AG09319 (cell line): ENCODE measurements around the gene TIMM44.
A peak's percentile ranks its signal among the peaks of the same experiment; 100 is the strongest.

ENCODE experiments used
- DNase-seq: peaks from one replicate; pipeline ENCODE4 v3.0.0-alpha.2; 2010; ENCODE audit warnings: low read depth; ENCODE audit errors: extremely low read depth
- TF ChIP-seq, protein P1 (sequence below): IDR thresholded peaks from 2 replicates; pipeline ENCODE4 v1.5.1; 2011; ENCODE audit warnings: low read depth, mild to moderate bottlenecking, inconsistent platforms, low read length, moderate library complexity

TIMM44 gene

GRCh38 chr19:7926727-7927604, 16.5 kb downstream of the TIMM44 start:
- TF ChIP-seq, protein P1, sequence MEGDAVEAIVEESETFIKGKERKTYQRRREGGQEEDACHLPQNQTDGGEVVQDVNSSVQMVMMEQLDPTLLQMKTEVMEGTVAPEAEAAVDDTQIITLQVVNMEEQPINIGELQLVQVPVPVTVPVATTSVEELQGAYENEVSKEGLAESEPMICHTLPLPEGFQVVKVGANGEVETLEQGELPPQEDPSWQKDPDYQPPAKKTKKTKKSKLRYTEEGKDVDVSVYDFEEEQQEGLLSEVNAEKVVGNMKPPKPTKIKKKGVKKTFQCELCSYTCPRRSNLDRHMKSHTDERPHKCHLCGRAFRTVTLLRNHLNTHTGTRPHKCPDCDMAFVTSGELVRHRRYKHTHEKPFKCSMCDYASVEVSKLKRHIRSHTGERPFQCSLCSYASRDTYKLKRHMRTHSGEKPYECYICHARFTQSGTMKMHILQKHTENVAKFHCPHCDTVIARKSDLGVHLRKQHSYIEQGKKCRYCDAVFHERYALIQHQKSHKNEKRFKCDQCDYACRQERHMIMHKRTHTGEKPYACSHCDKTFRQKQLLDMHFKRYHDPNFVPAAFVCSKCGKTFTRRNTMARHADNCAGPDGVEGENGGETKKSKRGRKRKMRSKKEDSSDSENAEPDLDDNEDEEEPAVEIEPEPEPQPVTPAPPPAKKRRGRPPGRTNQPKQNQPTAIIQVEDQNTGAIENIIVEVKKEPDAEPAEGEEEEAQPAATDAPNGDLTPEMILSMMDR = no peak
- DNase-seq = no peak

- TF ChIP-seq, protein P1 = no peak
- no peak for DNase-seq
Observed at GRCh38 chr19:7926021-7926726, 17.3 kb downstream of the TIMM44 start, which contains the start of gene CTXN1. TSS of gene CTXN1 (minus strand) at chr19:7926135. CDS start at chr19:7925538, 597 bp downstream.

DNA sequence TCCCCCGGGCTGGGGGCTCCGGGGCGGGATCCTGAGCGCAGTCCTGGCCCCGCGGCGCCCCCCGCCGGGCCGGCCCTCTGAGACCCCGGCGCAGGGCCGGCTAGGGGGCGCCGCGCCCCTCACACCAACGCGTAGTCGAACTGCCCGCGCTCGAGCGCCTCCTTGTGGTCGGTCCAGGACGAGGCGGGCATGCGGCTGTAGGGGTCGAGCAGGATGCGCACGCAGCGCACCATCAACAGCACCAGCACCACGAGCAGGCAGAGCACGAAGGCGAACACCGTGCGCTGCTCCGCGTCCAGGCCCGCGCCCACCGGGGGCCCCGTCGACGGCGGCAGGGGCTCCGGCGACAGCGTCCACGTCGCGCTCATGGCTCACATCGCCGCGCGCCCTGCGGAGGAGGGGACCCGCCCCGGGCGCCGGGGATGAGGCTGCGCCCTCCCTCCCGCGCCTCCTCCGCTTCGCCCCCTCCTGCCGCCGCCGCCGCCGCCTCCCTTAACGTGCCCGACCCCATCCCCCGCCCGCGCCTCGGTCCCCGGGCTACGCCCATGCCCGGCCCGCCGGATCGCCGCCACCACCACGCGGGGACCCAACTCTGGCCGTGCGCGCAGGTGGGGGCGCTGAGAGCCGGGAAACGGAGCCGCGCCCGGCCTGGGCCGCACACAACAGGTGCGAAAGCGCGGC, 18.2 kb downstream of the TIMM44 start:
- no peak for DNase-seq
- TF ChIP-seq, protein P1 = peak; percentile 72

- TF ChIP-seq, protein P1 = no peak
- DNase-seq = no peak
Observed at GRCh38 chr19:7924651-7925170, 18.8 kb downstream of the TIMM44 start.

GRCh38 chr19:7924241-7924640, 19.2 kb downstream of the TIMM44 start:
- TF ChIP-seq, protein P1 = no peak
- DNase-seq = no peak

DNA sequence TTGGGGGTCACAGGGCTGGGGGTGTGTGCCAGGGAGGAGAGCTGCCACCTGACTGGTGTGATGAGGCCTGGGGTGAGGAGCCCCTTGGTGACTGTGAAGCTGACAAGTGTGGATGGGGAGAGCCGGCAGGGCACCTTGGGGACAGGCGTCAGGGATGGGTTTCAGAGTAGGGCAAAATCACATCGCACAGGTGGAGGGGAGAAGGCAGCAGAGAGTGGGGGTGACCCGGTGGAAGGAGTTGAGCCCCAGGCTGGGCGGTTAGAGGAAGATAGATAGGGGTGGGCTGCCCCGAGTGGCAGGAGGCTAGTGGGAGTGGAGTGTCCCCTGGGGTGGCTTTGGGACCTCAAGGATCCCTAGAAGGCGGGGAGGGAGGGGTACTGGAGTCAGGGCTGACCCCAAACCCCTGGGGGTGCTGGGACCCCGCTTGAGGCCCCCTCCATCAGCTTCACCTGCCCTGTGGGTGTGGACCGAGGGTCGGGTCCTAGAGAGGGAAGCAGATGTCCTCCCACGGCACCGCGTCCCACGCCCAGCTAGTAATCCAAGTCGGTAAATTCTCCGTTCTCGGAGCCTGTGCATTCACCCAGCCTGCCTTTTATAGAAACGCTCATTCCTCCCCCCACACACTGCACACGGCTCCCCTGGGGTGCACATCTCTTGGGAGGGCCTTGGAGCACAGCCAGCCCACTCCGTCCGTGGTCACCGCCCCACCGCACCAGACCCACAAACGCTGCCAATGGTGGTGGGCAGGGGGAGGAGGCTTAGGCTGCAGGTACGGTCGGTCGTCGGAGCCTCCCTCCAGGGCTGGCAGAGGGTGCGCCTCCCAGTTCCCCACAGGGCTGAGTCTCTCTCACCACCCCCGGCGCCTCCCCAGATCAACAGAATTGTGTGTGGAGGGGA, 19.9 kb downstream of the TIMM44 start:
- no peak for DNase-seq
- TF ChIP-seq, protein P1 = no peak
